G401.6 (cell line): ENCODE measurements around the gene ARHGEF12.

ENCODE experiments used
- FAIRE-seq: peaks from 2 replicates; lab custom pipeline; 2012; peaks lifted over from hg19 to GRCh38; lab: Jason Lieb, UNC

The ARHGEF12 gene

DNA sequence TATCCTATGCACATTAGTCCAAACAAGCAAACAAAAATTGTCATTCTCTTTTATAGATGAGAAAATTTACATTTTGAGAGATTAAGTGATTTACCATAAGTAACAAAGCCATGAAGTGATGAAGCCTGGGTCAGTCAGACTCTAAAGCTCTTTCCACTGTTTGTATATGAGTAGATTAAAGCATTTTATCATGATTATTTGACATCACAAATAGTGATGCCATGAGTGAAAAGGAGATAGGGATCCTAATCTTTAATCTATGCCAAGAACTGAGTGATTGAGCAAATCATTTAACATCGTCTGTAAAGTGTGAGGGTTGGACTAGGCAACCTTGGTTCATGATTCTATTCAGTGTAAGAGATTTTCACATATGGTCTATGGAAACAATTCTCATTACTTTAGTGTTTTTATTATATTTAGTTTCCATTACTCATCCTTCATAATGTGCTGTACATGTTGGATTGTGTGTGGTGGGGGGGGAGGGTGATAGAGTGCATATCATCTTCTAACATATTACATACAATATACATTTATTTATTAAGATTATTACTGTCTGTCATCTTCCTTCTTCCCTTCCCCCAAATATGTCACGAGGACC lies 50.7 kb downstream of the ARHGEF12 start:
- FAIRE-seq, result no peak

DNA sequence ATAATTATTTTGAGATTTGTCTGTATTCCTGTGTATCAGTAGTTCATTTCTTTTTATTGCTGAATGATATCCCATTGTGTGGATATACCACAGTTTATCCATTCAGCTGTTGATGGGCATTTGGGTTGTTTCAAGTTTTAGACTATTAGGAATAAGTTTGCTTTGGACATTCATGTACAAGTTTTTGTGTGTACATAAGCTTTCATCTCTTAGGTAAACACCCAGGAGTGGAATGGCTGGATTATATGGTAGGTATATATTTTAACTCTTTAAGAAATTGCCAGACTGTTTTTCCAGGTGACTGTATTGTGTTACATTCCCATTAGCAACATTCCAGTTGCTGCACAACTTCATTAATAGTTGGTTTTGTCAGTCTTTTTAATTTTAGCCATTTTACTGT lies 52.0 kb downstream of the ARHGEF12 start:
- no peak for FAIRE-seq

DNA sequence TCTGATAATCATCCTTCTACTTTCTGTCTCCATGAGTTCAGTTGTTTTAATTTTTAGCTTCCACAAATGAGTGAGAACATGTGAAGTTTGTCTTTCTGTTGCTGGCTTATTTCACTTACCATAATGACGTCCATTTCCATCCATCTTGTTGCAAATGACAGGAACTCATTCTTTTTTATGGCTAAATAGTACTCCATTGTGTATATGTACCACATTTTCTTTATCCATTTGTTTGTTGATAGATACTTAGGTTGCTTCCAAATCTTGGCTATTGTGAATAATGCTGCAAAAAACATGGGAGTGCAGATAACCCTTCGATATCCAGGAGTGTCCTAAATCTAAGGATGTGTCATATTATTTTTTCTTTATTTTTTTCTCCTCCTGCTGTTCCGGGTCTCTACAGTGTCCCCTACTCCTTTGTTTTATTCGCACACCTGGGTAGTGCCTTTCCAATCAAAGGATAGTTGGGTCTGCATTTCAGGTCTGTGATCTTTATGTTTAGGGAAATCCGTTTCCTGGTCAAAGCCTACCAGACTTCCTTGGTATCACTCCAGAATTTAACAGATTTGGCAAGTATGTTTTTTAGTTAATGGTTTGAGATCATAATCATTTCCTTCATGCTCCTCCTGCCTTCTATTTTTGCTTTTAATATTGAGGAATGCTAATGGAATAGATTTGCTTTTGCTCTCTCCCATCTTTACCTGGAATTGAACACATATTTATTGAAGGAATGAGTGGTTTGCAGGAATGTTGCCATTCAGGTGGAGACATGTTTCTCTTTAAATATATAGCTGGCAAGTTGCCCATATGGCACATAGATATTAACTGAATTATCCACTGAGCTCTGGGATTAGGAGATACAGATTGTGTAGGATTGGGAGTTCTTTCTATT lies 53.7 kb downstream of the ARHGEF12 start:
- FAIRE-seq, result no peak

- FAIRE-seq, result no peak
Measured at GRCh38 chr11:120390585-120390922, 54.3 kb downstream of the ARHGEF12 start.

GRCh38 chr11:120391292-120391691 lies 55.1 kb downstream of the ARHGEF12 start:
- no peak for FAIRE-seq

- no peak for FAIRE-seq
Measured at GRCh38 chr11:120391854-120392253, 55.6 kb downstream of the ARHGEF12 start.

- FAIRE-seq, result no peak
Measured at GRCh38 chr11:120392314-120392713, 56.1 kb downstream of the ARHGEF12 start.

- FAIRE-seq, result no peak
Measured at GRCh38 chr11:120392793-120393192, 56.6 kb downstream of the ARHGEF12 start.

GRCh38 chr11:120394119-120394518 lies 57.9 kb downstream of the ARHGEF12 start:
- no peak for FAIRE-seq

- FAIRE-seq, result no peak
Measured at GRCh38 chr11:120395778-120396177, 59.6 kb downstream of the ARHGEF12 start.

GRCh38 chr11:120398132-120398531 lies 61.9 kb downstream of the ARHGEF12 start:
- no peak for FAIRE-seq

DNA sequence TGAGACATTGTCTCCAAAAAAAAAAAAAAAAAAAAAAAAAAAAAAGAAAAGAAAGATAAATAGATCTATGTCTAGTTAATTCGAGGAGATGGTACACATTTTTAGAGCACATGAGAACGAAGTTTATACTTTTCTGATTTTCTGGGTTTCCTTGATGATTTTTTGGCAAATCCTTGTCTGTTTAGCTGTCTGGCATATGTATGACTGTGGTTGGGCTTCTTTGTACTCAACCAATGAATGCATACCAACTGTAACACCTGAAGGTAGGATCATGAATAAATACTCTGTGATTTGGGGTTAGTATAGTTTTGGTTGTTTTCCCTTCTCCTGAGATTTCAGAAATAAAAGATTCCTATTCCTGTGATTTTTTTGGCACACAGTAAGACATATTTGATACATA lies 63.1 kb downstream of the ARHGEF12 start:
- FAIRE-seq, result no peak

- no peak for FAIRE-seq
Measured at GRCh38 chr11:120400564-120401364, 64.6 kb downstream of the ARHGEF12 start.

GRCh38 chr11:120401506-120401905 lies 65.3 kb downstream of the ARHGEF12 start:
- FAIRE-seq, result no peak

DNA sequence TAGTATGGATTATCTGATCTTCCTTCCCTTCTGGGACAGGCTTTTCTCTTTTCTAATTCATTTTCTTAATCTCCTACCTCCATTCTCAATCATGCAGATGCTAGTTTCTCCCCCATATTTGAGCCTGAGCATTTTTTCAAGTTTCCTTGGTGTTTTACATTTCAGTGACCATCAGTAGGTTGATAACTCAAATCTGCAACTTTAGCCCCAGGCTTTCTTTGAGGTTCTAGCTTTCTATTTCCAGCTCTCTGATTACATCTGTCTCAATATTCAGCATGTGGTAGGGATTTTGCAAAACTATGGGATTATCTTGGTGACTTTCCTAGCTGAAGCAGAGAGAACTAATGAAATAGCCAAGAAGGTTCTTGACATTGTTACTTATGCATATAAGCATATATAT lies 67.8 kb downstream of the ARHGEF12 start:
- no peak for FAIRE-seq

DNA sequence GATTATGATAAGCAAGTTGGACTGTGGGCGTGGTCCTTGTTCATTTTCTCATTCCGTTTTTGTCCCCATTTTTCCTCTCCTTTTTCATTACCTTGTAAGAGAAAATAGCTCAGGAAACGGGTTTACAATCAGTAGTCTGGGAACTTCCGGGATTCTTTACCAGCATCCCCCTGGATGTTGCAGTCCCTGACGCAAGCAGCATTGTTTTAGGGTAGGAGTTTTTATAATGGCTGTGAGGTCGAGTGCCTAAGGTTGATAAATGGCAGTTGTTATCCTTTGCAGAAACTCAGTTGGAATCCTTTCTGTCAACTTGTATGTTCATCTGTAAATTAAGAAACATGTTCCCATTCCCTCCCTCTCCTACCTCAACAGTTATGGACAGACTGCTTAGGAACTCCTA lies 68.3 kb downstream of the ARHGEF12 start:
- FAIRE-seq, result no peak

DNA sequence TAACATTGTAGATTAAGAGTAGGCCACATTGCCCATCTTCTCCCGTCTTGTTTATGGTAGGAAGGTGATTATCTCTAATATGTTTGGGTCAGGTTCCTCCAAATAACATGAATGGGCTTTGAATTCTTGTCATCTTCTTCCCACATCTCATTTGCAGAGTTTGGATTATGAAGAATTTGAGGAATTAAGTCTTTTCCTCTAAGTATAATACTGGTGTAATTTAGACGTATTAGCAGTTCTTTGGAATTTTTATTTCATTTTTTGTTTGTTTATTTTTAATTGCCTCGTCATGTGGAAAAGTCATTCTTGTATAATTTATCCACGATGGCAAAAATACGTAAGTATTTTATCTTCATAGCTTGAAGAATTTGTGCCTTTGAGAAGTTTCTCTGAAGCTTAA lies 73.4 kb downstream of the ARHGEF12 start:
- FAIRE-seq, result no peak

DNA sequence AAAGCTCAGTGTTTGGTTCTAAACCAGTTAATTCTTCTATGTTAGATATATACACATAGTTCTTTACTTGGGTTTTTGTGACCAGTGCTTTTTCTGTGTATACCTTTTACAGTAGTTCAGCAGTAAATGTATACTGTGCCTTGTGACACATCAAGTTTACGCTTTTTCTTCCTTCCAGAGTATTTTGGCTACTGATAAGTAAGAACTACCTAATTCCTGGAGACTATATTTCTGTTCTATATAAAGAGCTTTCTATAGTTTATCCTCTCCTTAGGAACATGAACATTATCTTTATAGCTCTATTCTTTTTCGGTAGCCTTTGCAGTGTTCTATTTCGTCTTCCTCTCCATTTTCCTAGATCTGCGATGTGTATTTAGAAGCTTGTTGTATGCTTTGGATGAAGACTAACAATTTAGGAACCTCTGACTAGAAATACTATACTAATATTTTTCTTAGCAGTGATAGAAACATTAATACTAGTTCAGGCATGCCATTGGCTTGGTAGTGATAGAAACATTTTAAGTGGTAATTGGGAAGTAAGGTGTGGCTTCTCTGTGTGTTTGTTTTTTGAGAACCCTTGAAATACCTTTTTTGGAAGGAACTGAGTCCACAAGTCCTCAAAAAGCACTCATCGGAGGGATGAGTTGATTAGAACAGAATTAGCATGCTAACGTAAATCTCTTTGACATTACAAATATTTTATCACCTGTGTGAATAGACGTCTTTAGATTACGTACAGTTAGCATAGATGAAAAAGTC lies 74.6 kb downstream of the ARHGEF12 start:
- FAIRE-seq, result no peak

- FAIRE-seq, result no peak
Measured at GRCh38 chr11:120413480-120413879, 77.3 kb downstream of the ARHGEF12 start.

DNA sequence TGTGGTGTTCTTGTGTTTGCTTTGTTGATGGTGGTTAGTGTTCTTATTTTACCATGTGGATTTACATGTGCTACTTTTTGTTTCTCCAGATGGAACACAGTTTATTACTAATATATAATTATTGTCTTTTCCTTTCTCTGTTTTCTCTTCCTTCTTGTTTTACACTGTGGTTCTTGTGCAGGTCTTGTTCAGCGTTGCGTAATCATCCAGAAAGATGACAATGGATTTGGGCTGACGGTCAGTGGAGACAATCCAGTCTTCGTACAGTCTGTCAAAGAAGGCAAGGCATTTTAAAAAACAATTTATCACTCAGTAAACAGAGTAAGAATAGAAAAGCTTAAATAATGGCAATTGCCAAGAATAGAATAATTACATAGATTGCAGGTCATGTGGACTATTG lies 84.4 kb downstream of the ARHGEF12 start:
- FAIRE-seq, result no peak

- FAIRE-seq, result no peak
Measured at GRCh38 chr11:120424185-120424969, 88.2 kb downstream of the ARHGEF12 start.

DNA sequence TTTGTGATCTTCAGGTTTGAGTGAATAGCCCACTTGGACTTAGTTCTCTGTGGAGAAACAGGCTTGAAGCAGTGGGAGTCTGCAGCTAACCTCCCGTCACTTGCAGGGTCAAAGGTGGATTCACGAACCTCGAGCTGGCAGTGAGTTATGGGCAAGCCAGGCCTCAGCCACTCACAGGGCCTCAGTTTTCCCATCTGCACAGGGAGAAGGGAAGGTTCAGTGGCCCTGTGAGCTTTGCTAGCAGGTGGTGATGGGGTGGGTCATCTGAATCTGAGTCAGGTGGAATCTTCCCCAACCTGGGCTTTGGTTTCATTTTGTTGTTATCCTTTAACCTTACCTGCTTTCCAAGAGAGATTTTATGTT lies 88.7 kb downstream of the ARHGEF12 start:
- FAIRE-seq, result no peak
